Measurements from ENCODE around the gene RAP2A.

The RAP2A gene

GRCh38 chr13:97495678-97496077 lies 61.7 kb downstream of the RAP2A start:
- Histone ChIP-seq H3K9me2 (replicated peaks; ENCODE audit: low read depth, low read length) (no peaks in the 10 kb centered on the region), H4K20me1 (ENCODE audit: insufficient read depth, low read length, poor library complexity, severe bottlenecking) (no peaks in the 10 kb centered on the region)

GRCh38 chr13:97496511-97496910 lies 62.5 kb downstream of the RAP2A start:
- H3K9me3 ChIP-seq (ENCODE audit: insufficient read depth, low read depth, low read length), result 0 out of 2 replicates have a peak, but pooled peaks cover 2% of the 10 kb centered on the region
- H3K9me2 ChIP-seq (replicated peaks; ENCODE audit: low read depth, low read length), result no peaks in the 10 kb centered on the region
- no peaks in the 10 kb centered on the region for H3K36me3 ChIP-seq (ENCODE audit: insufficient read depth, low read length)
- H3K4me3 ChIP-seq (ENCODE audit: low read length, poor library complexity, severe bottlenecking), result no peak overlapping the region
- no peaks in the 10 kb centered on the region for H4K20me1 ChIP-seq (ENCODE audit: insufficient read depth, low read length, poor library complexity, severe bottlenecking)
- H3K4me2 ChIP-seq (ENCODE audit: low read depth, low read length, poor library complexity, severe bottlenecking), result no peak overlapping the region
- TF ChIP-seq EZH2phosphoT487 (IDR thresholded peaks at IDR 0.05; ENCODE audit: borderline replicate concordance) (no peak), CTCF (conservative IDR thresholded peaks at IDR 0.05; ENCODE audit: low read length) (no peak)
- no peaks in the 10 kb centered on the region for H3K4me1 ChIP-seq (ENCODE audit: insufficient read depth, low read length, poor library complexity, severe bottlenecking)
- H3K79me2 ChIP-seq (ENCODE audit: insufficient read depth, low read length), result no peaks in the 10 kb centered on the region
- H3K27me3 ChIP-seq (ENCODE audit: insufficient read depth, low read length, poor library complexity, severe bottlenecking), result no peaks in the 10 kb centered on the region
- H3F3A ChIP-seq (ENCODE audit: low read depth), result no peaks in the 10 kb centered on the region
- no peak overlapping the region for H3K9ac ChIP-seq (ENCODE audit: low read depth, low read length, poor library complexity, severe bottlenecking)
- H2AFZ ChIP-seq (ENCODE audit: low read length), result no peak overlapping the region

More at GRCh38 chr13:97495678-97496077, 61.7 kb downstream of the RAP2A start:
- TF ChIP-seq CTCF (conservative IDR thresholded peaks at IDR 0.05; ENCODE audit: low read length) (no peak), EZH2phosphoT487 (IDR thresholded peaks at IDR 0.05; ENCODE audit: borderline replicate concordance) (no peak)
- no peaks in the 10 kb centered on the region for H3K27me3 ChIP-seq (ENCODE audit: insufficient read depth, low read length, poor library complexity, severe bottlenecking)
- no peaks in the 10 kb centered on the region for H3K36me3 ChIP-seq (ENCODE audit: insufficient read depth, low read length)
- H3K4me1 ChIP-seq (ENCODE audit: insufficient read depth, low read length, poor library complexity, severe bottlenecking), result no peaks in the 10 kb centered on the region
- H3K9me3 ChIP-seq (ENCODE audit: insufficient read depth, low read depth, low read length), result 0 out of 2 replicates have a peak, but pooled peaks cover 5% of the 10 kb centered on the region
- no peaks in the 10 kb centered on the region for H3K79me2 ChIP-seq (ENCODE audit: insufficient read depth, low read length)
- H2AFZ ChIP-seq (ENCODE audit: low read length), result no peak overlapping the region
- H3K9ac ChIP-seq (ENCODE audit: low read depth, low read length, poor library complexity, severe bottlenecking), result no peak overlapping the region
- H3F3A ChIP-seq (ENCODE audit: low read depth), result no peaks in the 10 kb centered on the region
- no peak overlapping the region for H3K4me3 ChIP-seq (ENCODE audit: low read length, poor library complexity, severe bottlenecking)
- H3K4me2 ChIP-seq (ENCODE audit: low read depth, low read length, poor library complexity, severe bottlenecking), result no peak overlapping the region

GRCh38 chr13:97497400-97497799 lies 63.4 kb downstream of the RAP2A start:
- Histone ChIP-seq H3F3A (ENCODE audit: low read depth) (no peaks in the 10 kb centered on the region), H3K9me3 (ENCODE audit: insufficient read depth, low read depth, low read length) (no peaks in the 10 kb centered on the region), H3K79me2 (ENCODE audit: insufficient read depth, low read length) (no peaks in the 10 kb centered on the region), H3K27me3 (ENCODE audit: insufficient read depth, low read length, poor library complexity, severe bottlenecking) (no peaks in the 10 kb centered on the region), H4K20me1 (ENCODE audit: insufficient read depth, low read length, poor library complexity, severe bottlenecking) (no peaks in the 10 kb centered on the region), H3K9me2 (replicated peaks; ENCODE audit: low read depth, low read length) (no peaks in the 10 kb centered on the region), H3K4me3 (ENCODE audit: low read length, poor library complexity, severe bottlenecking) (no peak overlapping the region), H3K9ac (ENCODE audit: low read depth, low read length, poor library complexity, severe bottlenecking) (no peak overlapping the region), H3K36me3 (ENCODE audit: insufficient read depth, low read length) (no peaks in the 10 kb centered on the region), H2AFZ (ENCODE audit: low read length) (no peak overlapping the region), H3K4me1 (ENCODE audit: insufficient read depth, low read length, poor library complexity, severe bottlenecking) (no peaks in the 10 kb centered on the region), H3K4me2 (ENCODE audit: low read depth, low read length, poor library complexity, severe bottlenecking) (no peak overlapping the region)
- TF ChIP-seq CTCF (conservative IDR thresholded peaks at IDR 0.05; ENCODE audit: low read length), result no peak
- TF ChIP-seq EZH2phosphoT487 (IDR thresholded peaks at IDR 0.05; ENCODE audit: borderline replicate concordance), result no peak
